Nephron (organoid): ENCODE results near the gene IFNA4.

ENCODE experiments used
- H3K27ac Mint-ChIP-seq, 3 experiments: 2 replicates each; pipeline ENCODE4 v1.8.0; 2020; ENCODE audit warnings: mixed read lengths in 3 of 3, mild to moderate bottlenecking in 2 of 3, moderate library complexity in 1 of 3
- H3K27me3 Mint-ChIP-seq: 2 replicates; pipeline ENCODE4 v1.8.0; 2021; ENCODE audit warnings: low read depth, mild to moderate bottlenecking, moderate library complexity, mixed read lengths
- H3K36me3 Mint-ChIP-seq: 2 replicates; pipeline ENCODE4 v1.8.0; 2020; ENCODE audit warnings: low read depth, mixed read lengths
- H3K4me1 Mint-ChIP-seq: 2 replicates; pipeline ENCODE4 v1.8.0; 2020; ENCODE audit warnings: mixed read lengths
- H3K4me3 Mint-ChIP-seq, 3 experiments: 2 replicates each; pipeline ENCODE4 v1.8.0; 2020; ENCODE audit warnings: mild to moderate bottlenecking in 3 of 3, mixed read lengths in 3 of 3, moderate library complexity in 2 of 3
- H3K9me3 Mint-ChIP-seq: 2 replicates; pipeline ENCODE4 v1.8.0; 2020; ENCODE audit warnings: mixed read lengths
- CTCF ChIP-seq, 3 experiments: fragments of 200-600 bp; sonication (generic); IDR thresholded peaks; one replicate each; pipeline ENCODE4 v1.5.0; 2021; ENCODE audit warnings: antibody characterized with exemption in 3 of 3; ENCODE audit not compliant: unreplicated experiment in 3 of 3

Gene IFNA4

GRCh38 chr9:21144603-21145002 is 42.8 kb downstream of the IFNA4 start:
- Mint-ChIP-seq H3K27me3 (no peaks in the 10 kb centered on the region), H3K4me1 (no peaks in the 10 kb centered on the region), H3K4me3 (no peak overlapping the region), H3K36me3 (no peaks in the 10 kb centered on the region), H3K9me3 (peaks cover 13% of the 10 kb centered on the region), H3K27ac (no peak overlapping the region)
- no peak for TF ChIP-seq CTCF (IDR thresholded peaks at IDR 0.05; ENCODE audit: unreplicated experiment in 3 of 3)

GRCh38 chr9:21141427-21141882 is 45.9 kb downstream of the IFNA4 start, which contains the start of gene IFNW1:
IFNW1 (minus strand) TSS chr9:21141832; CDS start chr9:21141570, 262 bp downstream.
- TF ChIP-seq CTCF (IDR thresholded peaks at IDR 0.05; ENCODE audit: unreplicated experiment in 3 of 3), result no peak
- Mint-ChIP-seq H3K9me3 (no peaks in the 10 kb centered on the region), H3K27ac (no peak within 1 kb of the TSS), H3K27me3 (no peaks in the 10 kb centered on the region), H3K36me3 (no peaks in the 10 kb centered on the region), H3K4me3 (no peak within 1 kb of the TSS), H3K4me1 (no peaks in the 10 kb centered on the region)

- Mint-ChIP-seq H3K27me3 (no peaks in the 10 kb centered on the region), H3K27ac (no peak overlapping the region), H3K36me3 (no peaks in the 10 kb centered on the region), H3K4me3 (no peak overlapping the region), H3K4me1 (no peaks in the 10 kb centered on the region), H3K9me3 (no peaks in the 10 kb centered on the region)
- TF ChIP-seq CTCF (IDR thresholded peaks at IDR 0.05; ENCODE audit: unreplicated experiment in 3 of 3), result no peak
These were observed 50.4 kb downstream of the IFNA4 start for GRCh38 chr9:21137020-21137419.
